ENCODE data around the gene PPP2R5C.
A peak's percentile ranks its signal among the peaks of the same experiment; 100 is the strongest.

Gene PPP2R5C

DNA sequence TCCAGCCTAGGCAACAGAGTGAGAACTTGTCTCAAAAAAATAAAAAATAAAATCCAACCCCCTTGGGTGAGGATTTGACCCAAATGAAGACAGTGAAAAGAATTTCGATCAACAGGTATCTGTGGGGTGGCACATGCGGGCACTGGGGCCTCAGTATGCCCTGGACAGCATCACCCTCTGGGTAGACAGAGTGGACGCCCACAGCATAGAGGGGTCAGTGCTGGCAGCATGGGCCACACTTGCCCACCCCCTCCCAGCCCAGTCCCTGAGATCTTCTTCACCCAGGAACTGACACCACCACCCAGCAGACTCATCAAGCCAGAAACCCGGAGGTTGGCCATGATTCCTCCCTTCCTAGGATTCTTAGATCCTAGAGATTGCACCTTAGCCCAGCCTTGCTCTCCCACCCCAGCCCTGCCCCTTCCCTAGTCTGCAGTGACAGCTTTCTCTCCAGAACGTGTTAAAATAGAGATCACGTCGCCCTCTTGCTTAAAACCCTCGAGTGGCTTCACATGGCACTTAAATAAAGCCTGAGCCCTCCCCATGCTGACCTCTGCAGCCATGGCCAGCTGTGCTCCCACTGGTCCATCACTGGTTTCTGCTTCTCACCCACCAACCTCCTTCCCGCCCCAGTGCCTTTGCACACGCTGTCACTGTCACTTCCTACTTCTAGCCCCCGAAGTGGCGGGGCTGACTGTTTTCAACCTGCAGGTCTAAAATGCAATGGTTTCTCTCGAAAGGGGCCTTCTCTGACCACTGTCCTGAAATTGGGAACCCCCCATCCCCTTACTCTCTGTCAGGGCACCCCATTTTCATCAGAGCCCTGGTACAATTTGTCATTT, 176.6 kb downstream of the PPP2R5C start:
- no peak overlapping the region for H3K27ac ChIP-seq
- TF ChIP-seq, protein P1, sequence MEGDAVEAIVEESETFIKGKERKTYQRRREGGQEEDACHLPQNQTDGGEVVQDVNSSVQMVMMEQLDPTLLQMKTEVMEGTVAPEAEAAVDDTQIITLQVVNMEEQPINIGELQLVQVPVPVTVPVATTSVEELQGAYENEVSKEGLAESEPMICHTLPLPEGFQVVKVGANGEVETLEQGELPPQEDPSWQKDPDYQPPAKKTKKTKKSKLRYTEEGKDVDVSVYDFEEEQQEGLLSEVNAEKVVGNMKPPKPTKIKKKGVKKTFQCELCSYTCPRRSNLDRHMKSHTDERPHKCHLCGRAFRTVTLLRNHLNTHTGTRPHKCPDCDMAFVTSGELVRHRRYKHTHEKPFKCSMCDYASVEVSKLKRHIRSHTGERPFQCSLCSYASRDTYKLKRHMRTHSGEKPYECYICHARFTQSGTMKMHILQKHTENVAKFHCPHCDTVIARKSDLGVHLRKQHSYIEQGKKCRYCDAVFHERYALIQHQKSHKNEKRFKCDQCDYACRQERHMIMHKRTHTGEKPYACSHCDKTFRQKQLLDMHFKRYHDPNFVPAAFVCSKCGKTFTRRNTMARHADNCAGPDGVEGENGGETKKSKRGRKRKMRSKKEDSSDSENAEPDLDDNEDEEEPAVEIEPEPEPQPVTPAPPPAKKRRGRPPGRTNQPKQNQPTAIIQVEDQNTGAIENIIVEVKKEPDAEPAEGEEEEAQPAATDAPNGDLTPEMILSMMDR (conservative IDR thresholded peaks at IDR 0.05): no peak

DNA sequence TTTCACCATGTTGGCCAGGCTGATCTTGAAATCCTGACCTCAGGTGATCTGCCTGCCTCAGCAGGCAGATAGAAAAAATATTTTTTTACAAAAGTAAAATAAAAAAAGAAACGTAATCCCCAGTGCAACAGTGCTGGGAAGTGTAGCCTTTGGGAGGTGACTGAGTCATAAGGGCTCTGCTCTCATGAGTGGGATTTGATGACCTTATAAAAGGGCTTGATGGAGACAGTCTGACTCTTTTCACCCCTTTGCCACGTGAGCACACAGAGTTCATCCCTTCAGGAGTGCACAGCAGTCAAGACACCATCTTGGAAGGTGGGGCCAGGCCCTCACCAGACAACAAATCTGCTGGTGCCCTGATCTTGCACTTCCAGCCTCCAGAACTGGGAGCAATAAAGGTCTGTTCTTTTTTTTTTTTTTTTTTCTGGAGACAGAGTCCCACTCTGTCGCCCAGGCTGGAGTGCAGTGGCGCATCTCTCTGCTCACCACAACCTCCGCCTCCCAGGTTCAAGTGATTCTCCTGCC, 178.2 kb downstream of the PPP2R5C start:
- no peak overlapping the region for H3K27ac ChIP-seq
- TF ChIP-seq, protein P1 (conservative IDR thresholded peaks at IDR 0.05): no peak

DNA sequence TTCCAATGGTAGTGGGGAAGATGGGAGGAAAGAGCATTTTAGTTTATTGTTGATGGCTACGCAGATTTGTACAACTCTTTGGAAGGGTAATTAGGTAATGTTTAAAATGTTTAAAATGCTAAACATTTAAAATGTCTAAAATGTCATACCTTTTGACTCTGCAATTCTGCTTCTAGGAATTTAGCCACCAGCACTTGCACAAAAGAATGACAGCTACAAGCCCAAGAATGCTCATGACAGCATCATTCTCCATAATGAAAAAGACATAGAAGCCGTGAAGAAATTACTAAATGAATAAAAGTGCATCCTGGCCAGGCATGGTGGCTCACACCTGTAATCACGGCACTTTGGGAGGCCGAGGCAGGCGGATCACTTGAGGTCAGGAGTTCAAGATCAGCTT, 182.9 kb downstream of the PPP2R5C start:
- TF ChIP-seq, protein P1 (conservative IDR thresholded peaks at IDR 0.05): no peak
- H3K27ac ChIP-seq: no peak overlapping the region

DNA sequence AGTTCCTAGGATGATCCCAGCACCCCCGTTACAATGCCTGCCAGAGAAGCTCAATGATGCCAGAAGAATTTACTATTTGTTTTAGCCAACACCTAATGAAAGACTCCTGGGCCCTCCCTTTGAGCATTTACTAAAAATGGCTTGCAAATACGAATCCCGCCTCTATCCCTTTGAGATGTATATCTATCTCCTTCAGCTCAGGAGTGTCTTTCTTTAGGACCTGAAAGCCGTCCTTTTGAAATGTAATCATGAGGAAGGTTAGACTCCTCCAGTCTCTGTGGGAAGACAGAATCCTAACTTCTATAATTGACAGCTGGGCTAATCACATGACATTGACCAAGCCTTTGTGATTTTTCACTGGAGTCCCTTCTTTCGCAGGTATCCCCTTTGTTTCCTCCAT, 183.7 kb downstream of the PPP2R5C start:
- H3K27ac ChIP-seq: no peak overlapping the region
- TF ChIP-seq, protein P1 (conservative IDR thresholded peaks at IDR 0.05): no peak

DNA sequence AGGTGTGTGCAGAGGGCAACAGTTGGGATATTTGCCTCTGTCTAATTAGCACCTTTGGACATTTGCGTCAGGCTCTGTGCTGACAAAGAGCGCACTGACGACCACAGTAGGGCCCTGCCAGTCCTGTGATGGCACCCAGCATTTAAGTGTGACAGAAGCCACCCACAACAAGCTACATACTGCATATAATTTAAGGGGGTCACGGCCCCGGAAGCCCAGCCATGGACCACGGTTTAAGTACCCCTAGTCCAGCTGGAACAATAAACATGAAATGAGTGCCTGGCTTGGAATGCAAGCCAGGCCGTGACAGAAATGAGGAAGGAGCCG, 186.0 kb downstream of the PPP2R5C start:
- H3K27ac ChIP-seq: peak overlapping the region; percentile 90
- TF ChIP-seq, protein P1 (conservative IDR thresholded peaks at IDR 0.05): no peak

DNA sequence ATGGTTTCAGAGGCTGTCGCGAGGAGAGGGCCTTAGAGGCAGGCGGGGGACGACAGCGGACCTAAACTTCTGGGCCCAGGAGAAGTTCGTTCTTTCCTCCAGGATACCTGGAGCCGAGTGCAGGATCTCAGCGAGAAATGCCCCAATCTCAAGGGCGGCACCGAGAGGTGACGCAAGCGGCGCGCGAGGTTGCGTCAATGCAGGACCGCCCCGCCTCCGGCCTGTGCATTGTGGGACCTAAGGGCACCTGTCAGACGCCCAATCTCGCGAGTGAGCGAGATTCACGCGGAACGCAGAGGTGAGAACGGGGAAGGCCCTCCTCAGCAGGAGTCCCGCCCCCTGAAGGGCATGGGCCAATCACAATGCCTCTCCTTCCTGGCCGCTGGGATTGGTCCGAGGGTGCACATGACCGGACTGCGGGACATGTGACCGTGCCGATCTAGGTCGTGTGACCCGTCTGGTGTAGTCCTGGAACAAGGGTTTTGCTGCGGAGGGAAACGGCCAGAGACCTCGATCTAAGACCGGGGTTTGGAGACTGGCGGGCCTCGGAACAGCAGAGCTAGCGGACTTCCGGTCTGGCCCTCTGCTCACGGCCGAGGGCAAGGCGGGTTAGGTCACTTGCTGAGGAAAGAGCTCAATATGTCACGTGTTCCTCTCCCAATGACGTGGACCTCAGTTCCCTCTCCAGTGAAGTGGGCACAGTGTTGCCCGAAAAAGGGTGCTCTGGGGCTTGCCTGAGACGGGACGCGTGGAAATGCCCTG, 186.6 kb downstream of the PPP2R5C start:
- TF ChIP-seq, protein P1 (conservative IDR thresholded peaks at IDR 0.05): no peak
- peak overlapping the region; percentile 90 for H3K27ac ChIP-seq

DNA sequence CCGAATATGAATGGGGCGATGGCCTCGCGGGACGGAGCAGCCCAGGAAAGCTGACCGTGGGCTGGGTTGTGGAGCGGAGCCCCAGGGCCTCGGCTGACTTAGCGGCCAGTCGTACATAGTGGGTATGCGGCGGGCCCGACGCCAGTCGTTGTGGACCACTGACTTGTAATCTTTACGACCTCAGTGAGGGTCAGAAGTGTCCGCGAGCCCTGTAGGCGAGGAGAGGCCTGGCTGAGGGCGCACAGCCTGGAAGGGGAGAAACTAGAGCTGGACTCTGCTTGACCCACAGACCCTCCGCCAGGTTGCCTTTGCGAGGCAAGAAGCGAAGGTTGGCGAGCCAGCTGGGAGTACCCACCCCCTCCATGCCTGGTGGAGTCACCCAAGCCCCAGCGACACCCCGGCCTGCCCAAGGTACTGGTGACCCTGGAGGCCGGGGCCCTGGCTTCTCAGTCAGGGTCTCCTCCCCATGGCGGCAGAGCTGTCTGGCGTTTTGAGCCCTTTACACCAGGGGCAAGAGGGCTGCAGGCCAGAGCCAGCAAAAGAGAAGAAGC, 187.2 kb downstream of the PPP2R5C start:
- TF ChIP-seq, protein P1 (conservative IDR thresholded peaks at IDR 0.05): no peak
- H3K27ac ChIP-seq: peak overlapping the region; percentile 90
